SK-N-SH treated with all-trans-retinoic acid at 6 μM for 48 hours (cell line): Measurements from ENCODE around the gene SMIM13.

Source experiments
- ATAC-seq: fragments of 200-7000 bp; cut with Tn5 transposase; 3 replicates; pipeline ENCODE4 v1.9.1; 2020; ENCODE audit warnings: mild to moderate bottlenecking, moderate library complexity
- ARNTL ChIP-seq: fragments of 450-650 bp; formaldehyde crosslinking; IDR thresholded peaks from 2 replicates; pipeline ENCODE4 v1.5.0; 2020; ENCODE audit warnings: low read depth, mild to moderate bottlenecking, moderate library complexity, borderline replicate concordance
- BACH2 ChIP-seq: fragments of 250-450 bp; sonication (Bioruptor Pico); IDR thresholded peaks from 2 replicates; pipeline ENCODE4 v1.9.0; 2021; ENCODE audit warnings: mild to moderate bottlenecking, borderline replicate concordance
- CREB5 ChIP-seq: fragments of 250-450 bp; sonication (Bioruptor Pico); IDR thresholded peaks from 2 replicates; pipeline ENCODE4 v1.5.1; 2020; ENCODE audit warnings: low read depth, mild to moderate bottlenecking, moderate library complexity
- CSDC2 ChIP-seq: fragments of 250-450 bp; sonication (Bioruptor Pico); IDR thresholded peaks from 2 replicates; pipeline ENCODE4 v1.5.0; 2020; ENCODE audit warnings: mild to moderate bottlenecking, moderate library complexity
- ESRRG ChIP-seq: fragments of 250-450 bp; sonication (Bioruptor Pico); IDR thresholded peaks from 2 replicates; pipeline ENCODE4 v1.6.1; 2021; ENCODE audit warnings: mild to moderate bottlenecking
- GLIS3 ChIP-seq: fragments of 250-450 bp; sonication (Bioruptor Pico); IDR thresholded peaks from 2 replicates; pipeline ENCODE4 v1.5.0; 2020; ENCODE audit warnings: mild to moderate bottlenecking, moderate library complexity
- ISL1 ChIP-seq: fragments of 250-450 bp; sonication (Bioruptor Pico); IDR thresholded peaks from 2 replicates; pipeline ENCODE4 v2.1.2; 2022; ENCODE audit warnings: mild to moderate bottlenecking, moderate library complexity
- OSR1 ChIP-seq: fragments of 250-450 bp; sonication (Bioruptor Pico); IDR thresholded peaks from 2 replicates; pipeline ENCODE4 v1.8.0; 2022; ENCODE audit warnings: moderate library complexity, mild to moderate bottlenecking, inconsistent platforms
- PATZ1 ChIP-seq: fragments of 250-450 bp; sonication (Bioruptor Pico); IDR thresholded peaks from 2 replicates; pipeline ENCODE4 v1.8.0; 2020; ENCODE audit warnings: mild to moderate bottlenecking, moderate library complexity, borderline replicate concordance
- POU6F1 ChIP-seq: fragments of 250-450 bp; sonication (Bioruptor Pico); IDR thresholded peaks from 2 replicates; pipeline ENCODE4 v1.8.0; 2021; ENCODE audit warnings: low read depth, mild to moderate bottlenecking, moderate library complexity, borderline replicate concordance
- PPARA ChIP-seq: fragments of 250-450 bp; sonication (Bioruptor Pico); IDR thresholded peaks from 2 replicates; pipeline ENCODE4 v1.5.0; 2020; ENCODE audit warnings: mild to moderate bottlenecking, borderline replicate concordance
- RARB ChIP-seq: fragments of 250-450 bp; sonication (Bioruptor Pico); IDR thresholded peaks from 2 replicates; pipeline ENCODE4 v1.8.0; 2021; ENCODE audit warnings: mild to moderate bottlenecking, moderate library complexity
- SNAI2 ChIP-seq: fragments of 250-450 bp; sonication (Bioruptor Pico); IDR thresholded peaks from 2 replicates; pipeline ENCODE4 v1.5.0; 2020; ENCODE audit warnings: mild to moderate bottlenecking, moderate library complexity
- TCF4 ChIP-seq: fragments of 250-450 bp; sonication (Bioruptor Pico); IDR thresholded peaks from 2 replicates; pipeline ENCODE4 v1.8.0; 2021; ENCODE audit warnings: mild to moderate bottlenecking, moderate library complexity, borderline replicate concordance
- TOX ChIP-seq: fragments of 250-450 bp; sonication (Bioruptor Pico); IDR thresholded peaks from 2 replicates; pipeline ENCODE4 v1.8.0; 2021; ENCODE audit warnings: mild to moderate bottlenecking, moderate library complexity, borderline replicate concordance
- TSHZ2 ChIP-seq: fragments of 250-450 bp; sonication (Bioruptor Pico); IDR thresholded peaks from 2 replicates; pipeline ENCODE4 v1.5.0; 2020; ENCODE audit warnings: mild to moderate bottlenecking, moderate library complexity
- ZC3H10 ChIP-seq: fragments of 250-450 bp; sonication (Bioruptor Pico); IDR thresholded peaks from 2 replicates; pipeline ENCODE4 v1.5.1; 2021; ENCODE audit warnings: mild to moderate bottlenecking, moderate library complexity
- ZFP3 ChIP-seq: fragments of 250-450 bp; sonication (Bioruptor Pico); IDR thresholded peaks from 2 replicates; pipeline ENCODE4 v1.5.0; 2020; ENCODE audit warnings: mild to moderate bottlenecking, moderate library complexity
- ZFP30 ChIP-seq: fragments of 450-650 bp; formaldehyde crosslinking; IDR thresholded peaks from 2 replicates; pipeline ENCODE4 v1.5.0; 2022; ENCODE audit warnings: mild to moderate bottlenecking, moderate library complexity
- ZNF565 ChIP-seq: fragments of 450-650 bp; formaldehyde crosslinking; conservative IDR thresholded peaks from 2 replicates; pipeline ENCODE4 v1.5.0; 2020; ENCODE audit warnings: low read depth, mild to moderate bottlenecking, moderate library complexity
- ZNF70 ChIP-seq: fragments of 450-650 bp; formaldehyde crosslinking; IDR thresholded peaks from 2 replicates; pipeline ENCODE4 v1.5.0; 2020; ENCODE audit warnings: mild to moderate bottlenecking, moderate library complexity
- ZNF8 ChIP-seq: fragments of 450-650 bp; formaldehyde crosslinking; IDR thresholded peaks from 2 replicates; pipeline ENCODE4 v1.5.0; 2020; ENCODE audit warnings: mild to moderate bottlenecking, moderate library complexity

SMIM13 gene

GRCh38 chr6:11058406-11058805 is 35.2 kb upstream of the SMIM13 start:
- no peak for ATAC-seq
- TF ChIP-seq OSR1 (no peak), TOX (CRISPR knock-in tag) (no peak), ZNF70 (CRISPR knock-in tag) (no peak), GLIS3 (CRISPR knock-in tag) (no peak), BACH2 (CRISPR knock-in tag) (no peak), TSHZ2 (CRISPR knock-in tag) (no peak), TCF4 (CRISPR knock-in tag) (no peak), PATZ1 (CRISPR knock-in tag) (no peak), CREB5 (CRISPR knock-in tag) (no peak)

GRCh38 chr6:11062083-11062482 is 31.6 kb upstream of the SMIM13 start:
- ATAC-seq, result no peak
- TF ChIP-seq POU6F1 (CRISPR knock-in tag) (no peak), GLIS3 (CRISPR knock-in tag) (no peak), RARB (CRISPR knock-in tag) (no peak), ARNTL (CRISPR knock-in tag) (no peak), ZFP30 (no peak), ZNF8 (CRISPR knock-in tag) (no peak), PATZ1 (CRISPR knock-in tag) (no peak), CSDC2 (CRISPR knock-in tag) (no peak), ZC3H10 (no peak), TSHZ2 (CRISPR knock-in tag) (no peak), ESRRG (CRISPR knock-in tag) (no peak), ZFP3 (CRISPR knock-in tag) (no peak), SNAI2 (no peak), TCF4 (CRISPR knock-in tag) (no peak), ZNF70 (CRISPR knock-in tag) (no peak), CREB5 (CRISPR knock-in tag) (no peak), PPARA (CRISPR knock-in tag) (no peak), ISL1 (CRISPR knock-in tag) (no peak), ZNF565 (CRISPR knock-in tag) (no peak)
- TF ChIP-seq, all 23 proteins: peak for 0
